PC-9 (cell line): Measurements from ENCODE around the gene CYB5D1. TPM values are rescaled to one million over a fixed set of nuclear protein-coding genes. Genes with fewer than 3 reads are reported as not detected.

Experiments
- BruUV-seq: library from RNA; stranded (reverse); fragments of 400-500 nt; replicated peaks from 2 replicates; lab custom pipeline; 2021; lab: Mats Ljungman, UMichigan
- CTCF ChIA-PET: fragments of 300-600 bp; sonication (Branson Sonifier 250); formaldehyde crosslinking; loops from one replicate; lab custom pipeline; 2022; ENCODE audit warnings: antibody characterized with exemption; lab: Charles Lee
- POLR2A ChIA-PET: fragments of 300-600 bp; sonication (Branson Sonifier 250); formaldehyde crosslinking; loops from one replicate; lab custom pipeline; 2022; ENCODE audit warnings: antibody characterized with exemption; ENCODE audit not compliant: unreplicated experiment; lab: Charles Lee
- DNase-seq, 2 experiments: peaks; one replicate each; pipeline versions ENCODE4 v3.0.0 to v3.0.0-alpha.2; 2015 to 2022; ENCODE audit warnings: mixed read lengths in 1 of 2
- H2AFZ ChIP-seq: fragments of 200-600 bp; sonication (generic); 2 replicates; pipeline ENCODE4 v1.8.1; 2017; ENCODE audit warnings: antibody characterized with exemption
- H3F3A ChIP-seq: fragments of 200-600 bp; sonication (generic); 2 replicates; pipeline ENCODE4 v1.8.1; 2017; ENCODE audit warnings: antibody characterized with exemption, mild to moderate bottlenecking, low read depth; ENCODE audit not compliant: insufficient read depth
- H3K27ac ChIP-seq: fragments of 200-600 bp; sonication (generic); 2 replicates; pipeline ENCODE4 v1.6.1; 2016; ENCODE audit warnings: mixed run types
- H3K27me3 ChIP-seq: fragments of 200-600 bp; sonication (generic); 2 replicates; pipeline ENCODE4 v1.6.1; 2016; ENCODE audit warnings: low read depth, mixed run types; ENCODE audit not compliant: insufficient read depth
- H3K36me3 ChIP-seq: fragments of 200-600 bp; sonication (generic); 2 replicates; pipeline ENCODE4 v1.6.1; 2016; ENCODE audit warnings: low read depth, mixed run types
- H3K4me1 ChIP-seq: fragments of 200-600 bp; sonication (generic); replicated peaks from 2 replicates; pipeline ENCODE4 v1.6.1; 2016; ENCODE audit warnings: mixed run types; ENCODE audit not compliant: insufficient read depth
- H3K4me2 ChIP-seq: fragments of 200-600 bp; sonication (generic); 2 replicates; pipeline ENCODE4 v1.6.1; 2017; ENCODE audit warnings: mixed run types
- H3K4me3 ChIP-seq: fragments of 200-600 bp; sonication (generic); 2 replicates; pipeline ENCODE4 v1.6.1; 2016; ENCODE audit warnings: mixed run types
- H3K79me2 ChIP-seq: fragments of 200-600 bp; sonication (generic); 2 replicates; pipeline ENCODE4 v1.6.1; 2017; ENCODE audit warnings: low read depth, mixed run types
- H3K9me2 ChIP-seq: fragments of 200-600 bp; sonication (generic); 2 replicates; pipeline ENCODE4 v1.8.1; 2017; ENCODE audit warnings: mild to moderate bottlenecking; ENCODE audit not compliant: insufficient read depth
- H3K9me3 ChIP-seq: fragments of 200-600 bp; sonication (generic); 2 replicates; pipeline ENCODE4 v1.8.1; 2016; ENCODE audit warnings: low read depth; ENCODE audit not compliant: insufficient read depth
- H4K20me1 ChIP-seq: fragments of 200-600 bp; sonication (generic); 2 replicates; pipeline ENCODE4 v1.8.1; 2017; ENCODE audit not compliant: insufficient read depth
- EZH2 ChIP-seq: fragments of 200-600 bp; sonication (generic); IDR thresholded peaks from 2 replicates; pipeline ENCODE4 v1.8.0; 2017; ENCODE audit warnings: antibody characterized with exemption, low read depth
- intact Hi-C: fragments of 100-400 bp; cut with micrococcal nuclease; formaldehyde crosslinking; loops from one replicate; pipeline ENCODE4 v1.10.0; 2022; ENCODE audit not compliant: unreplicated experiment
- total RNA-seq: library from RNA; stranded (reverse); gene quantifications from 2 replicates; pipeline ENCODE4 v1.2.3, GENCODE V29; 2021
- TF ChIP-seq, protein P1 (sequence below): fragments of 200-600 bp; sonication (generic); conservative IDR thresholded peaks from 2 replicates; pipeline ENCODE4 v1.6.1; 2017; ENCODE audit warnings: mixed run types, antibody characterized with exemption, mild to moderate bottlenecking, moderate library complexity

The CYB5D1 gene
- total RNA-seq, 1 experiment from 2014 or later = 22.0 TPM

DNA sequence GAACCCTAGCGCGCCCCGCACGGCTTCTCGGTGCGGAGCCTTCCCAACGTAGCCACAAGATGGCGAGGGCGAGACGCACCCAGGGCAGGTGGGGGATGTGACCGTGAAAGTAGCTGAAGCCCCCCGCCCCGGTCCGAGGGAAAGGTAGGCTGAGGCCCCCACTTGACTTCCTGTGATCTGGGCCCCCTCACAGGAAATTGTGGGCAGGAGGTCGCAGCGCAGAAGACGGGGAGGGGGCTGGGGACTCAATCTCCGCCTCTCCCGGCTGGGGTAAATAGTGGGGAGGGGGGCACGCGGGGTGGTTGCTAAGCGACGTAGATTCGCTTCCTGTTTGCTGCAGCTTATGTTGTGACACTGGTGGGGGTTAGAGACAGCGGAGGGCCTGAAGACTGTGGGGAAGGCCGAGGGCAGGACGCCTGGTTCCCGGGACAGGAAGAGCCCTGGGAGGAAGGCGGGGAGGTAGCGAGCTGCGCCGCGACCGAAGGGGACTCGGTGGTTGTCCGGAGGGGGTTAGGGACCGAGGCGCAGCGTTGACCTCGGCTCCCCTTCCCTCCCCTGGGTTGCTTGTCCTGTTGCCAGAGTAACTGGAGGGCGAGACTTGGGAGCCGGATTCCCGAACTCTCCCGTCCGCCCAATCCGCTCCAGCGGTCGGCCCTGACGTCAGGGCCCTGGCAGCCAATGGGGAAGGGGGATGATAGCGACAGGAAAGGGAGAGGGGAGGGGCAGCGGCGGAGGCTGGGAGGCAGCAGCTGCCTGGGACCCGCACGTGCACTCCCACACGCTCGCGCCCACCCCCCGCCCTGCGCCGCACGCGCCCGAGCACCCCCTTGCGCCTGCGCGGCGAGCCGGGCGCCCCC is 22.6 kb upstream of the CYB5D1 start:
- TF ChIP-seq, protein P1, sequence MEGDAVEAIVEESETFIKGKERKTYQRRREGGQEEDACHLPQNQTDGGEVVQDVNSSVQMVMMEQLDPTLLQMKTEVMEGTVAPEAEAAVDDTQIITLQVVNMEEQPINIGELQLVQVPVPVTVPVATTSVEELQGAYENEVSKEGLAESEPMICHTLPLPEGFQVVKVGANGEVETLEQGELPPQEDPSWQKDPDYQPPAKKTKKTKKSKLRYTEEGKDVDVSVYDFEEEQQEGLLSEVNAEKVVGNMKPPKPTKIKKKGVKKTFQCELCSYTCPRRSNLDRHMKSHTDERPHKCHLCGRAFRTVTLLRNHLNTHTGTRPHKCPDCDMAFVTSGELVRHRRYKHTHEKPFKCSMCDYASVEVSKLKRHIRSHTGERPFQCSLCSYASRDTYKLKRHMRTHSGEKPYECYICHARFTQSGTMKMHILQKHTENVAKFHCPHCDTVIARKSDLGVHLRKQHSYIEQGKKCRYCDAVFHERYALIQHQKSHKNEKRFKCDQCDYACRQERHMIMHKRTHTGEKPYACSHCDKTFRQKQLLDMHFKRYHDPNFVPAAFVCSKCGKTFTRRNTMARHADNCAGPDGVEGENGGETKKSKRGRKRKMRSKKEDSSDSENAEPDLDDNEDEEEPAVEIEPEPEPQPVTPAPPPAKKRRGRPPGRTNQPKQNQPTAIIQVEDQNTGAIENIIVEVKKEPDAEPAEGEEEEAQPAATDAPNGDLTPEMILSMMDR = peak; percentile 63; the same call in 1 of the 2 replicates
- TF ChIP-seq EZH2 = no peak
- Histone ChIP-seq H2AFZ (peak overlapping the region; percentile 75), H3K79me2 (no peaks in the 10 kb centered on the region), H3K4me2 (peak overlapping the region; percentile 88), H3K27me3 (no peaks in the 10 kb centered on the region), H3K4me1 (peaks cover 18% of the 10 kb centered on the region), H4K20me1 (no peaks in the 10 kb centered on the region), H3K27ac (0 out of 2 replicates have a peak overlapping the region, but pooled peaks have one; percentile 23), H3K9me2 (no peaks in the 10 kb centered on the region), H3K9me3 (no peaks in the 10 kb centered on the region), H3K36me3 (no peaks in the 10 kb centered on the region), H3K4me3 (peak overlapping the region; percentile 82), H3F3A (peaks cover 19% of the 10 kb centered on the region; the same call in 1 of the 2 replicates)
- peak; percentile 84 to 96 for DNase-seq
- intact Hi-C loops = loop anchor here (5.0 kb wide), 2 partner anchors 148 to 433 kb away; partner anchors contain the start of genes TMEM256, TP53 and WRAP53
- BruUV-seq = no TSS peak
- ChIA-PET POLR2A (interaction anchor here (0.5 to 1.1 kb wide), 6 partner anchors 9 to 1012 kb away, joined by 3 to 10 read pairs (median 4); no protein-coding TSS in a partner anchor), CTCF (interaction anchor here (0.6 to 1.6 kb wide), 4 partner anchors 22 to 292 kb away, joined by 3 to 15 read pairs (median 9); partner anchors contain the start of genes CYB5D1 and NAA38)

DNA sequence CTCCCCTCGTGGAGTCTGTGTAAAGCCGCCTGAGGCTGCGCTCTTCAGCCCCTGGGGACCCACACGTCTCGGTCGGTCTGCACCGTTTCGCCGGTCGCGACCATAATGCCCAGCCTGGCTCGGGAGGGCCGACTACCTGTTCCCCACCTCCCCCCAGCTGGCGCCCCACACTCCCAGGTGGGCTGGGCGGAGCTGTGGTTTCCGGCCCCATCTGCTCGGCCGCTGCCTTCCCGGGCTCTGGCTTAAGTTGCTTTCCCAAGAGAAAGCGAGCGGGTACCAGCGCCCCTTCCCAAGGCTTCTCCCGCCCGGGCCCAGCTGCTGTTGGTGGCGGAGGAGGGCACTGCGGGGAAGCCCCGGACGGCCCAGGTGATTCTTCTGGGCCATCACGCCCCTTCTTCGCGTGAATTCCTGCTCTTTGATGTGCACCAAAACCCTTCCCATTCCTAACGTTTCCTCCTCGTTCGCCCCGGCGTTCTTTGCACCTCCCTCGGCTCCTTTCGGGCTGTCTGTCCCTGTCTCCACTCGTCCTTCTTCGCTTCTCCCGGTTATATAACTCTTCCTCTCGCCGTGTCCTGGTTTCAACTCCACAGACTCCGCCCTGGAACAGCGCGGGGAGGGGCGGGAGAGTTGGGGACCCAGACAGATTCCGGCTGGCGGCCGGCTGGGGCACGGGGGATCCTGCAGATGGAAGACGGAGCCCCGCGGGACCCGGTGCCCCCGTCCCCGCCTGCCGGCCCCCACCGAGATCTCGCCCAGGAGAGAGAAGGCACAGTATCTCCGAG is 21.8 kb upstream of the CYB5D1 start:
- intact Hi-C loops = loop anchor here (1.0 to 5.0 kb wide), 5 partner anchors 8 to 434 kb away; partner anchors contain the start of genes CHD3, NAA38, TMEM256 and TP53
- Histone ChIP-seq H3K27ac (peak overlapping the region; percentile 63), H4K20me1 (no peaks in the 10 kb centered on the region), H3K27me3 (no peaks in the 10 kb centered on the region), H3K36me3 (no peaks in the 10 kb centered on the region), H3K9me3 (no peaks in the 10 kb centered on the region), H2AFZ (peak overlapping the region; percentile 75), H3K4me2 (peak overlapping the region; percentile 88), H3K79me2 (no peaks in the 10 kb centered on the region), H3K9me2 (no peaks in the 10 kb centered on the region), H3K4me1 (peaks cover 19% of the 10 kb centered on the region), H3K4me3 (peak overlapping the region; percentile 82), H3F3A (peaks cover 26% of the 10 kb centered on the region; the same call in 1 of the 2 replicates)
- BruUV-seq = TSS peak; percentile 44
- TF ChIP-seq, protein P1 = no peak
- TF ChIP-seq EZH2 = no peak
- DNase-seq = peak in 1 of 2 experiments; percentile 77
- ChIA-PET CTCF (interaction anchor here (0.7 to 1.6 kb wide), 2 partner anchors 21 to 26 kb away, joined by 6 to 12 read pairs; partner anchors contain the start of genes CYB5D1 and NAA38), POLR2A (interaction anchor here (0.5 to 1.1 kb wide), 4 partner anchors 9 to 1013 kb away, joined by 3 to 10 read pairs (median 4); no protein-coding TSS in a partner anchor)
